Measurements from ENCODE around the gene MAP3K15. TPM values are rescaled to one million over a fixed set of nuclear protein-coding genes. Genes with fewer than 3 reads are reported as not detected.

MAP3K15 gene
- under 0.01 TPM in 1 of 2 replicates, not detected in the other for total RNA-seq

GRCh38 chrX:19514791-19515614, at the start of gene MAP3K15:
MAP3K15 (minus strand) TSS chrX:19515508; CDS start chrX:19515261, 247 bp downstream.

GRCh38 chrX:19343535-19344408, 171.5 kb downstream of the MAP3K15 start, which contains the start of gene PDHA1:
PDHA1 (plus strand) TSS chrX:19343927; CDS start chrX:19344038, 111 bp downstream.

Other genes starting within 250 kb of the MAP3K15 start
- 83.4 and 90.0 TPM in 2 replicates for gene PDHA1, start 171.6 kb downstream of the MAP3K15 start, total RNA-seq